Spleen (tissue), 7 donors: ENCODE results near the gene FIGN.

ENCODE experiments used
- CTCF ChIP-seq, 11 experiments: fragments of 200-600 bp in 7 of 11; fragments of 450-650 bp in 4 of 11; sonication (generic) in 4 of 11; IDR thresholded peaks in 8 of 11; conservative IDR thresholded peaks in 3 of 11; 1 replicate in 7 of 11; 2 replicates in 4 of 11; pipeline versions ENCODE4 v1.4.0 to v1.8.0; 2016 to 2021; ENCODE audit warnings: antibody characterized with exemption in 11 of 11, inconsistent platforms in 4 of 11, mild to moderate bottlenecking in 1 of 11
- POLR2A ChIP-seq, 3 donors: fragments of 450-650 bp; IDR thresholded peaks; one replicate each; pipeline ENCODE4 v1.5.1; 2017; ENCODE audit warnings: antibody characterized with exemption in 3 of 3, mild to moderate bottlenecking in 1 of 3
- POLR2AphosphoS5 ChIP-seq, 3 donors: sonication (generic); formaldehyde crosslinking; IDR thresholded peaks; one replicate each; pipeline ENCODE4 v1.5.1; 2017; ENCODE audit warnings: antibody characterized with exemption in 3 of 3
- donor health status: DM: no; HTN: no; CAD: no; lungs with moderate emphysema.
- donor health status: DM: no; HTN: no; CAD: no.
- donor health status: DM: no; HTN: no; CAD: no.

DNA sequence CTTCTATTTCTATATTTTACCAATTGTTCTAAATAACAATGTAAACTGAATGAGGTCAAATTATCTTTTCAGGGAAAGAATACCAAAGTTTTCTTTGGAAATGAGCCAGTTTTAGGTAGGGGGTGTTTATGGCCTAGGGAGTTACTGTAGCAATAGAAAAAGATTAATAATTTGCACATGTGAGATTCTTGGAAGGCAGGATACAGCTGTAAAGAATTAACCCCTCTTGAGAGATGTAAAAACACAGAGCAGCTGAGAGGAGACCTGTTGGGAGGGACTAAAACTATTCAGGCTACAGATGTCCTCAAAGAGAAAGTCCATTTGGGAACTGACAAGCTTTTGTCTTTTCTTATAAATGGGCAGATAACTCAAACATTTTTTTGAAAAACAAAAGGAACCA lies 182.2 kb downstream of the FIGN start:
- TF ChIP-seq POLR2A (IDR thresholded peaks at IDR 0.05) (no peak), CTCF (IDR thresholded peaks at IDR 0.05 in 8 of 11, conservative IDR thresholded peaks at IDR 0.05 in 3 of 11) (no peak), POLR2AphosphoS5 (IDR thresholded peaks at IDR 0.05) (no peak)
